ENCODE results near the gene CRTC2. TPM values are rescaled to one million over a fixed set of nuclear protein-coding genes. Genes with fewer than 3 reads are reported as not detected.
A peak's percentile ranks its signal among the peaks of the same experiment; 100 is the strongest.
"Not testable (repeated sequence)": the region's sequence is repeated elsewhere in the genome, so short reads cannot be mapped to it uniquely, and the experiment has no call there.

CRTC2 gene
- total and polyA plus RNA-seq, 2 of the 4 experiments (the other 2 are of a cell fraction): 2.7 to 20.1 TPM

- H2BK15ac ChIP-seq (ENCODE audit: low read depth, low read length); H3K18ac ChIP-seq (ENCODE audit: low read depth, low read length); H3K14ac ChIP-seq (replicated peaks; ENCODE audit: low read depth, low read length); H3K4ac ChIP-seq (ENCODE audit: low read depth, low read length); H3K23ac ChIP-seq (ENCODE audit: low read depth, low read length); H3K56ac ChIP-seq (ENCODE audit: extremely low read depth, insufficient read depth, low read length); DNase-seq; H2AFZ ChIP-seq (replicated peaks; ENCODE audit: low read length, poor library complexity); H4K8ac ChIP-seq (ENCODE audit: low read depth in 2 of 2, low read length in 2 of 2); ATAC-seq (ENCODE audit: low read depth); H3K9me3 ChIP-seq (ENCODE audit: control insufficient read depth, insufficient read depth, low read length); dilution Hi-C loops (cut with HindIII; ENCODE audit: low sequenced_read_pairs, unreplicated experiment); intact Hi-C loops (cut with micrococcal nuclease); H3K27ac ChIP-seq (ENCODE audit: insufficient read depth, low read length); H2BK5ac ChIP-seq (ENCODE audit: low read depth, low read length, poor library complexity, severe bottlenecking); H3K9ac ChIP-seq (ENCODE audit: low read depth, low read length); H2BK20ac ChIP-seq (ENCODE audit: low read depth, low read length); in situ Hi-C loops (cut with MboI; ENCODE audit: low sequenced_read_pairs); H2BK120ac ChIP-seq (ENCODE audit: low read depth, low read length); H3K4me3 ChIP-seq (ENCODE audit: insufficient read depth, low read depth, low read length); POLR2A ChIA-PET (ENCODE audit: unreplicated experiment); H3K4me1 ChIP-seq (ENCODE audit: control insufficient read depth, insufficient read depth, low read length); H2AK5ac ChIP-seq (ENCODE audit: low read depth, low read length); H3K9me1 ChIP-seq (ENCODE audit: insufficient read depth, low read length); H3K27me3 ChIP-seq (ENCODE audit: control insufficient read depth, insufficient read depth, low read length); H4K5ac ChIP-seq (ENCODE audit: low read depth, low read length); H4K91ac ChIP-seq (ENCODE audit: insufficient read depth, low read depth, low read length); BruUV-seq (replicated peaks); H2AK9ac ChIP-seq (replicated peaks; ENCODE audit: low read depth, low read length, poor library complexity); H3K4me2 ChIP-seq (ENCODE audit: low read depth, low read length): not testable (repeated sequence)
- TF ChIP-seq MAFK (IDR thresholded peaks at IDR 0.05; ENCODE audit: low read depth, low read length): 0 out of 2 replicates have a peak, but pooled peaks have one; percentile 20
- peaks cover 8 to 27% of the 10 kb centered on the region in 2 experiments for H3K79me1 ChIP-seq (ENCODE audit: low read depth in 1 of 2, low read length in 2 of 2)
- peaks cover 26% of the 10 kb centered on the region for H3K36me3 ChIP-seq (ENCODE audit: control insufficient read depth, insufficient read depth, low read length)
- no CpG with 5 or more reads among the region's 10 CpGs for WGBS, 2 experiments (ENCODE audit: extremely low coverage in 2 of 2, insufficient read length in 1 of 2)
- CTCF ChIA-PET: interaction anchor here (0.6 kb wide), 1 partner anchor 144 kb away, joined by 4 read pairs; no protein-coding TSS in a partner anchor
- H4K20me1 ChIP-seq (ENCODE audit: insufficient read depth, low read length): peaks cover 20% of the 10 kb centered on the region; the same call in 1 of the 2 replicates
Measured at GRCh38 chr1:153996882-153997281, 38.5 kb upstream of the CRTC2 start.

Data from IMR-90 (cell line).